WTC11 (cell line): ENCODE data around the gene CYP3A4. TPM values are rescaled to one million over a fixed set of nuclear protein-coding genes. Genes with fewer than 3 reads are reported as not detected.

Experiments
- ATAC-seq: fragments of 200-7000 bp; cut with Tn5 transposase; 2 replicates; pipeline ENCODE4 v1.10.0; 2021; ENCODE audit warnings: mild to moderate bottlenecking, moderate library complexity
- CTCF ChIA-PET: fragments of 300-600 bp; sonication (Branson Sonifier 250); formaldehyde crosslinking; loops from one replicate; lab custom pipeline; 2021; ENCODE audit warnings: antibody characterized with exemption; lab: Charles Lee
- POLR2A ChIA-PET: fragments of 350-600 bp; sonication (Branson Sonifier 250); formaldehyde crosslinking; loops from one replicate; lab custom pipeline; 2021; ENCODE audit warnings: antibody characterized with exemption; lab: Charles Lee
- DNase-seq: peaks from one replicate; pipeline ENCODE4 v3.0.0; 2021; ENCODE audit warnings: low spot score
- H3K27ac Mint-ChIP-seq: 2 replicates; pipeline ENCODE4 v1.8.0; 2021; ENCODE audit warnings: mixed read lengths
- H3K27me3 Mint-ChIP-seq: 2 replicates; pipeline ENCODE4 v1.8.0; 2021; ENCODE audit warnings: low read depth, mild to moderate bottlenecking, moderate library complexity, mixed read lengths
- H3K36me3 Mint-ChIP-seq: 2 replicates; pipeline ENCODE4 v1.8.0; 2021; ENCODE audit warnings: mixed read lengths
- H3K4me1 Mint-ChIP-seq: 2 replicates; pipeline ENCODE4 v1.8.0; 2022; ENCODE audit warnings: mixed read lengths
- H3K4me3 Mint-ChIP-seq: 2 replicates; pipeline ENCODE4 v1.8.0; 2021; ENCODE audit warnings: mild to moderate bottlenecking, moderate library complexity, mixed read lengths
- H3K9me3 Mint-ChIP-seq: 2 replicates; pipeline ENCODE4 v1.8.0; 2021; ENCODE audit warnings: mixed read lengths
- AFF4 ChIP-seq: sonication (generic); formaldehyde crosslinking; IDR thresholded peaks from 2 replicates; pipeline ENCODE4 v1.8.1; 2023; ENCODE audit warnings: mild to moderate bottlenecking, missing genetic modification reagents, borderline replicate concordance
- ATF2 ChIP-seq: sonication (generic); formaldehyde crosslinking; IDR thresholded peaks from 2 replicates; pipeline ENCODE4 v1.8.1; 2022; ENCODE audit warnings: low read depth, missing genetic modification reagents, borderline replicate concordance
- CDX4 ChIP-seq: fragments of 250-450 bp; sonication (Bioruptor Pico); IDR thresholded peaks from 2 replicates; pipeline ENCODE4 v1.9.0; 2021; ENCODE audit warnings: moderate library complexity, mild to moderate bottlenecking, inconsistent platforms, borderline replicate concordance
- CTCF ChIP-seq: fragments of 200-600 bp; IDR thresholded peaks from 2 replicates; pipeline ENCODE4 v1.8.0; 2022; ENCODE audit warnings: antibody characterized with exemption
- EMX1 ChIP-seq: fragments of 250-450 bp; sonication (Bioruptor Pico); IDR thresholded peaks from 2 replicates; pipeline ENCODE4 v1.8.0; 2021; ENCODE audit warnings: mild to moderate bottlenecking
- ETV6 ChIP-seq: sonication (generic); formaldehyde crosslinking; IDR thresholded peaks from 2 replicates; pipeline ENCODE4 v1.8.1; 2022; ENCODE audit warnings: mild to moderate bottlenecking, missing genetic modification reagents
- HMGXB4 ChIP-seq: sonication (generic); formaldehyde crosslinking; IDR thresholded peaks from 2 replicates; pipeline ENCODE4 v1.8.1; 2023; ENCODE audit warnings: mild to moderate bottlenecking, moderate library complexity, missing genetic modification reagents
- JAZF1 ChIP-seq: fragments of 250-450 bp; sonication (Bioruptor Pico); IDR thresholded peaks from 2 replicates; pipeline ENCODE4 v1.9.0; 2021; ENCODE audit warnings: moderate library complexity, mild to moderate bottlenecking, inconsistent platforms
- JUN ChIP-seq: sonication (generic); formaldehyde crosslinking; IDR thresholded peaks from 2 replicates; pipeline ENCODE4 v1.8.0; 2023; ENCODE audit warnings: mild to moderate bottlenecking, missing genetic modification reagents
- MXD4 ChIP-seq: fragments of 250-450 bp; sonication (Bioruptor Pico); IDR thresholded peaks from 2 replicates; pipeline ENCODE4 v1.8.0; 2021; ENCODE audit warnings: mild to moderate bottlenecking, moderate library complexity, borderline replicate concordance
- NR3C1 ChIP-seq: sonication (generic); formaldehyde crosslinking; conservative IDR thresholded peaks from 2 replicates; pipeline ENCODE4 v1.8.1; 2023; ENCODE audit warnings: low read depth, mild to moderate bottlenecking, missing genetic modification reagents
- RELA ChIP-seq: sonication (generic); formaldehyde crosslinking; IDR thresholded peaks from 2 replicates; pipeline ENCODE4 v1.8.1; 2022; ENCODE audit warnings: missing genetic modification reagents, mild to moderate bottlenecking, borderline replicate concordance
- SP1 ChIP-seq: sonication (generic); formaldehyde crosslinking; conservative IDR thresholded peaks from 2 replicates; pipeline ENCODE4 v1.8.1; 2022; ENCODE audit warnings: missing genetic modification reagents
- TEAD1 ChIP-seq: sonication (generic); formaldehyde crosslinking; IDR thresholded peaks from 2 replicates; pipeline ENCODE4 v1.8.0; 2022; ENCODE audit warnings: mild to moderate bottlenecking, missing genetic modification reagents
- TP53 ChIP-seq: sonication (generic); formaldehyde crosslinking; IDR thresholded peaks from 2 replicates; pipeline ENCODE4 v1.8.1; 2023; ENCODE audit warnings: mild to moderate bottlenecking, missing genetic modification reagents
- USF1 ChIP-seq: sonication (generic); formaldehyde crosslinking; IDR thresholded peaks from 2 replicates; pipeline ENCODE4 v1.8.0; 2022; ENCODE audit warnings: mild to moderate bottlenecking, missing genetic modification reagents
- ZBTB21 ChIP-seq: sonication (generic); formaldehyde crosslinking; IDR thresholded peaks from 2 replicates; pipeline ENCODE4 v1.8.1; 2023; ENCODE audit warnings: mild to moderate bottlenecking, missing genetic modification reagents, borderline replicate concordance
- ZNF219 ChIP-seq: sonication (generic); formaldehyde crosslinking; IDR thresholded peaks from 2 replicates; pipeline ENCODE4 v1.8.0; 2023; ENCODE audit warnings: missing genetic modification reagents, mild to moderate bottlenecking, borderline replicate concordance
- ZSCAN18 ChIP-seq: fragments of 250-450 bp; sonication (Bioruptor Pico); IDR thresholded peaks from 2 replicates; pipeline ENCODE4 v2.1.2; 2022; ENCODE audit warnings: mild to moderate bottlenecking, moderate library complexity
- total RNA-seq: library from RNA; stranded (reverse); gene quantifications from 3 replicates; pipeline ENCODE4 v1.2.3, GENCODE V29; 2021

Gene CYP3A4
- total RNA-seq, 1 experiment from 2014 or later, result 0.33 TPM

GRCh38 chr7:99762680-99763327, 21.2 kb downstream of the CYP3A4 start:
- ATAC-seq (no peak), DNase-seq (no peak)
- CTCF ChIA-PET, result no interaction called here
- Mint-ChIP-seq H3K27me3 (peaks cover 9% of the 10 kb centered on the region; the same call in 1 of the 2 replicates), H3K9me3 (no peaks in the 10 kb centered on the region), H3K4me3 (no peak overlapping the region), H3K27ac (no peak overlapping the region), H3K4me1 (no peaks in the 10 kb centered on the region), H3K36me3 (no peaks in the 10 kb centered on the region)
- no peak for TF ChIP-seq JAZF1 (CRISPR knock-in tag)
- POLR2A ChIA-PET, result no interaction called here

- Mint-ChIP-seq H3K9me3 (no peaks in the 10 kb centered on the region), H3K27me3 (no peaks in the 10 kb centered on the region), H3K4me1 (peaks cover 13% of the 10 kb centered on the region), H3K4me3 (no peak overlapping the region), H3K36me3 (no peaks in the 10 kb centered on the region), H3K27ac (no peak overlapping the region)
- ATAC-seq, result no peak
- CTCF ChIA-PET, result no interaction called here
- TF ChIP-seq USF1 (CRISPR knock-in tag), result no peak
- TF ChIP-seq TEAD1 (CRISPR knock-in tag), result no peak
- no peak for TF ChIP-seq JUN (CRISPR knock-in tag)
- TF ChIP-seq AFF4, result no peak
- TF ChIP-seq CTCF, result no peak
- no peak for TF ChIP-seq ATF2
- no peak for TF ChIP-seq JAZF1 (CRISPR knock-in tag)
- no peak for TF ChIP-seq MXD4 (CRISPR knock-in tag)
- no peak for TF ChIP-seq EMX1 (CRISPR knock-in tag)
- TF ChIP-seq TP53, result no peak
- POLR2A ChIA-PET, result no interaction called here
- DNase-seq, result no peak
Measured at GRCh38 chr7:99755085-99755484, 28.9 kb downstream of the CYP3A4 start.

GRCh38 chr7:99752356-99752755, 31.6 kb downstream of the CYP3A4 start:
- DNase-seq (no peak), ATAC-seq (no peak)
- Mint-ChIP-seq H3K27ac (no peak overlapping the region), H3K4me1 (peaks cover 13% of the 10 kb centered on the region), H3K36me3 (no peaks in the 10 kb centered on the region), H3K4me3 (no peak overlapping the region), H3K9me3 (no peaks in the 10 kb centered on the region), H3K27me3 (no peaks in the 10 kb centered on the region)
- ChIA-PET CTCF (no interaction called here), POLR2A (no interaction called here)
- TF ChIP-seq ZNF219, result no peak
- TF ChIP-seq ETV6 (CRISPR knock-in tag), result no peak
- TF ChIP-seq NR3C1 (CRISPR knock-in tag), result no peak
- no peak for TF ChIP-seq MXD4 (CRISPR knock-in tag)
- TF ChIP-seq HMGXB4 (CRISPR knock-in tag), result no peak
- TF ChIP-seq SP1 (CRISPR knock-in tag), result no peak
- no peak for TF ChIP-seq ZSCAN18 (CRISPR knock-in tag)
- no peak for TF ChIP-seq ZBTB21 (CRISPR knock-in tag)
- no peak for TF ChIP-seq CDX4
- no peak for TF ChIP-seq RELA (CRISPR knock-in tag)
